GM19438 (cell line): ENCODE data around the gene NOMO2.
"Not testable (repeated sequence)": the region's sequence is repeated elsewhere in the genome, so short reads cannot be mapped to it uniquely, and the experiment has no call there.

ENCODE experiments used
- ATAC-seq: cut with Tn5 transposase; IDR thresholded peaks from one replicate; pipeline ENCODE4 v1.9.1; 2021; ENCODE audit warnings: low read depth; ENCODE audit not compliant: unreplicated experiment

Gene NOMO2

GRCh38 chr16:18526547-18526946 is 35.4 kb downstream of the NOMO2 start:
- ATAC-seq = not testable (repeated sequence)

DNA sequence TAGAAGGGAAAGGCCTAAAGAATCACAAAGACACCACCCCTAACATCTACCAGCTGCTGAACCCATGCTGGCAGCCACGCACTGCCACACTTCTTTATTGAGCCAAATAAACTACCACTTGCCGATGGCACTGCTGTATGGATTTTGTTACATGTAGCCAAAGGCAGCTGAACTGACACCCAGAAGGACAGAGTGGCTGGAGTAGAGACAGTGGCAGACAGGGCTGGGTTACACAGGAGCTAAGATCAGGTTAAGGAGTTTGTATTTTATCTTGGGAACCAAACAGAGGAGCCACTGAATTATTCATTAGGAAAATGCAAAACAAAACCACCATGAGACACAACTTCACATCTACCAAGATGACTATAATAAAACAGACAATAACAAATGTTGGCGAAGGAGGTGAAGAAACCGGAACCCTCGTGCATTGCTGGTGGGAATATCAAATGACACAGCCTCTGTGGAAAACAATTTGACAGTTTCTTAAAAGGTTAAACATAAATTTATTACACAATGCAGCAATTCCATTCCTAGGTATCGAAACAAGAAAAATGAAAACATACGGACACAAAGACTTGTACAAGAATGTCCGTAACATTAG is 35.9 kb downstream of the NOMO2 start:
- not testable (repeated sequence) for ATAC-seq

DNA sequence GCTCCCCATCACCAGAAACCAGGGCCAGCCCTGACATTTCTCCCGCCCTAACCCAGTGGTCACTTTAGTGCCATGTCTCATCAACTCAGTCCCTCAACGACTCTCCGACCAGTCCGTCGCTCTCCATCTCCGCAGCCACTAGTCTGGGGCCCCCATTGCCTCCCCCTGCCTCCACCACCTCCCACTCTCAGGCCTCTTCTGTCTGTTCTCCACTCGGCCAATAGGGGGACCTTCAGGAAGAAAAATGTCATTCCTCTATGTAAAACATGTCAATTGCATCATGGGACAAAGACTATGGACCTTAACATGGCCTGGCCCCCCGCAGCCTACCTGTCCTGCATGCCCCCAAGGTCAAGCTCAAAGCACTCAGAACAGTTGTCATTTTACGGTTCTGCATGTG is 39.3 kb downstream of the NOMO2 start:
- not testable (repeated sequence) for ATAC-seq

GRCh38 chr16:18521445-18522181 is 40.3 kb downstream of the NOMO2 start:
- ATAC-seq = not testable (repeated sequence)

- not testable (repeated sequence) for ATAC-seq
Observed at GRCh38 chr16:18518536-18519283, 43.2 kb downstream of the NOMO2 start.

GRCh38 chr16:18498430-18498829 is 63.5 kb downstream of the NOMO2 start:
- ATAC-seq = not testable (repeated sequence)

DNA sequence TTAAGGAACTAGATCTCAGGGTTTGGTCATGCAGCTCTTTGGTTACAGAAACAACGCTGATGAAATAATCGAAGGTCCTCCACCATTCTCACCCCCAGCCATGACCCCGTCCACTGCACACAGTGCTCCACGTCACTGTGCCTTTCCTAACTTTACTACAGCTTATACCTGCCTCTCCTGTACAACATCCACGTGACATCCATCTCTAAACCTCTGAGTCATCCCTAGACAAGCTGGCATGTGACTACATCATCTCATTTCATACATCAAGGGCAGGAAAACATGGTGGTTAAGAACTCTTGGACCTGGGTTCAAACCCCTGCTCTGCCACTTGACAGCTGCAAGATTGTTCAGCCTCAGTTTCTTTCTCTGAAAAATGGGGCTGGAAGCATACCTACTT is 64.9 kb downstream of the NOMO2 start:
- ATAC-seq = not testable (repeated sequence)

- ATAC-seq = not testable (repeated sequence)
Observed at GRCh38 chr16:18492118-18492897, 69.6 kb downstream of the NOMO2 start.

- not testable (repeated sequence) for ATAC-seq
Observed at GRCh38 chr16:18436025-18436424, 125.9 kb downstream of the NOMO2 start.

GRCh38 chr16:18415827-18416226 is 146.1 kb downstream of the NOMO2 start:
- not testable (repeated sequence) for ATAC-seq

- not testable (repeated sequence) for ATAC-seq
Observed at GRCh38 chr16:18409532-18410293, 152.2 kb downstream of the NOMO2 start.

- ATAC-seq = not testable (repeated sequence)
Observed at GRCh38 chr16:18401851-18402657, 159.8 kb downstream of the NOMO2 start.

GRCh38 chr16:18401159-18401558 is 160.7 kb downstream of the NOMO2 start:
- ATAC-seq = not testable (repeated sequence)

DNA sequence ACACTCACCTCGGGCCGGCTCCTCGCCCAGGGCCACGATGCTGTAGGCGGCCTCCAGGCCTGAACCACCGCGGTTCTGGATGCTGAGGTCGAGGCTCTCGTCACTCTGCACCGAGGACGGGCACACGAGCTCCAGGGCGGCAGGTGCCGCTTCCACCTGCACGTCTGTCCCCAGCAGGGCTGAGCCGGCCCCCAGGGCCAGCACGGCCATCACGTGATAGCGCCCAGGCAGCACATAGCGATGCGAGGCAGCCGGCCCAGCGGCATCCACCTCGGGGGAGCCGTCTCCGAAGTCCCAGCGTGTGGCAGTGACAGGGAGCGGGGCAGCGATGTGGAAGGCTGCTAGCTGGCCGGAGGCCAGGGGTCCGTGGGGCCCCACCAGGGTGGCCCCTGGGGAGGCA is 167.5 kb downstream of the NOMO2 start:
- ATAC-seq = not testable (repeated sequence)

GRCh38 chr16:18387767-18388166 is 174.1 kb downstream of the NOMO2 start:
- not testable (repeated sequence) for ATAC-seq

- not testable (repeated sequence) for ATAC-seq
Observed at GRCh38 chr16:18386517-18386916, 175.4 kb downstream of the NOMO2 start.

DNA sequence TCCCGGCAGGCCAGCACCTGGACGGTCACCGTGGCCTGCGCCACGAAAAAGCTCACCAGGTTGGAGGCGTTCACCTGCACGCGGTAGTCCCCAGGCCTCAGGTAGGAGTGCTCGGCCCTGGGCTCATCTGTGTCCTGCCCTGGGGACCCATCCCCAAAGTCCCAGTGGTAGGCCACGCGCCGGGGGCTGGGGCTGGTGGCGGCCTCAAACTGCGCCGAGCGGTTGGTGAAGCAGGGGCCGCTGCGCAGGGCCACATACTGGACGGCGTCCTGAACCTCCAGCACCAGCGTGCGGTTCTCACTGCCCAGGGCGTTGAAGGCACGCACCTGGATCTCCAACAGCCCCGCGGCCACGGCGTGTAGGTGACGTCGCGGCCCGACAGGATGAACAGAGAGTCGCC is 176.6 kb downstream of the NOMO2 start:
- ATAC-seq = not testable (repeated sequence)

- ATAC-seq = not testable (repeated sequence)
Observed at GRCh38 chr16:18384869-18385268, 177.0 kb downstream of the NOMO2 start.

DNA sequence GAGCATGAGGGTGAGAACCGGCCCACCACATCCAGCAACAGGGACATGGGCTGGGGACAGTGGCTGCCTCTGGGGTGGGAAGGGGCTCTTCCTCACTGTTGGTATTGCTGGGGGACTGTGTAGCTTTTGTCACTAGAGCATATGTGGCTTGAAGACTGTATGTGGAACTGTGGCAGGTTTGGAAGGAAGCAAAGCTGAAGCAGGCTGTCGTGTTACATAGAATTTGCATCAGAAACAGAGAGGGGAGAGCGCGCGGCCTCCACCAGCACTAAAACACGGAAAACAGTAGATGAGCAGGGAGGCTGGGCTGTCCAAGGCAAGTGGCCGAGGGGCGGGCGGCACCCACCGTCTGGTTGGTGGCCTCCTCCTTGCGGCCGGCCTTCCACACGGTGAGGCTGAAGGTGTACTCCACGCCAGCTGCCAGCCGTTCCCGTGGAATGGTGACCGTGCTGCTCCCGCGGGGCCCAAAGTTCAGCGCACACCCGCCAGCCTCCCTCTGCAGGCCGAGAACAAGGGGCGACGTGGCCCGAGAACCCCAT is 177.7 kb downstream of the NOMO2 start:
- not testable (repeated sequence) for ATAC-seq
